SK-N-SH treated with all-trans-retinoic acid at 6 μM for 48 hours (cell line): Measurements from ENCODE around the gene ST6GAL1.
"Not testable (repeated sequence)": the region's sequence is repeated elsewhere in the genome, so short reads cannot be mapped to it uniquely, and the experiment has no call there.

Experiments used
- ARNTL ChIP-seq: fragments of 450-650 bp; formaldehyde crosslinking; IDR thresholded peaks from 2 replicates; pipeline ENCODE4 v1.5.0; 2020; ENCODE audit warnings: low read depth, mild to moderate bottlenecking, moderate library complexity, borderline replicate concordance
- CSDC2 ChIP-seq: fragments of 250-450 bp; sonication (Bioruptor Pico); IDR thresholded peaks from 2 replicates; pipeline ENCODE4 v1.5.0; 2020; ENCODE audit warnings: mild to moderate bottlenecking, moderate library complexity
- ISL1 ChIP-seq: fragments of 250-450 bp; sonication (Bioruptor Pico); IDR thresholded peaks from 2 replicates; pipeline ENCODE4 v2.1.2; 2022; ENCODE audit warnings: mild to moderate bottlenecking, moderate library complexity
- PATZ1 ChIP-seq: fragments of 250-450 bp; sonication (Bioruptor Pico); IDR thresholded peaks from 2 replicates; pipeline ENCODE4 v1.8.0; 2020; ENCODE audit warnings: mild to moderate bottlenecking, moderate library complexity, borderline replicate concordance
- POU6F1 ChIP-seq: fragments of 250-450 bp; sonication (Bioruptor Pico); IDR thresholded peaks from 2 replicates; pipeline ENCODE4 v1.8.0; 2021; ENCODE audit warnings: low read depth, mild to moderate bottlenecking, moderate library complexity, borderline replicate concordance
- ZNF8 ChIP-seq: fragments of 450-650 bp; formaldehyde crosslinking; IDR thresholded peaks from 2 replicates; pipeline ENCODE4 v1.5.0; 2020; ENCODE audit warnings: mild to moderate bottlenecking, moderate library complexity

DNA sequence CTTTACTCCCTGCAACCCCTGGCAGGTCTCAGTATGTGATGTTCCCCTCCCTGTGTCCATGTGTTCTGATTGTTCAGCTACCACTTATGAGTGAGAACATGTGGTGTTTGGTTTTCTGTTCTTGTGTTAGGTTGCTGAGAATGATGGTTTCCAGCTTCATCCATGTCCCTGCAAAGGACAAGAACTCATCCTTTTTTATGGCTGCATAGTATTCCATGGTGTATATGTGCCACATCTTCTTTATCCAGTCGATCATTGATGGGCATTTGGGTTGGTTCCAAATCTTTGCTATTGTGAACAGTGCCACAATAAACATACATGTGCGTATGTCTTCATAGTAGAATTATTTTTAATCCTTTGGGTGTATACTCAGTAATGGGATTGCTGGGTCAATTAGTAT, 26.6 kb upstream of the ST6GAL1 start:
- TF ChIP-seq ARNTL, ISL1, ZNF8, PATZ1, CSDC2, POU6F1 (CRISPR knock-in tag): not testable (repeated sequence)
